ENCODE results near the gene CT55.
"Not testable (repeated sequence)": the region's sequence is repeated elsewhere in the genome, so short reads cannot be mapped to it uniquely, and the experiment has no call there.

GRCh38 chrX:135126145-135126544 is 45.1 kb downstream of the CT55 start:
- TF ChIP-seq POLR2A (IDR thresholded peaks at IDR 0.05), result not testable (repeated sequence)
- TF ChIP-seq, protein P1, sequence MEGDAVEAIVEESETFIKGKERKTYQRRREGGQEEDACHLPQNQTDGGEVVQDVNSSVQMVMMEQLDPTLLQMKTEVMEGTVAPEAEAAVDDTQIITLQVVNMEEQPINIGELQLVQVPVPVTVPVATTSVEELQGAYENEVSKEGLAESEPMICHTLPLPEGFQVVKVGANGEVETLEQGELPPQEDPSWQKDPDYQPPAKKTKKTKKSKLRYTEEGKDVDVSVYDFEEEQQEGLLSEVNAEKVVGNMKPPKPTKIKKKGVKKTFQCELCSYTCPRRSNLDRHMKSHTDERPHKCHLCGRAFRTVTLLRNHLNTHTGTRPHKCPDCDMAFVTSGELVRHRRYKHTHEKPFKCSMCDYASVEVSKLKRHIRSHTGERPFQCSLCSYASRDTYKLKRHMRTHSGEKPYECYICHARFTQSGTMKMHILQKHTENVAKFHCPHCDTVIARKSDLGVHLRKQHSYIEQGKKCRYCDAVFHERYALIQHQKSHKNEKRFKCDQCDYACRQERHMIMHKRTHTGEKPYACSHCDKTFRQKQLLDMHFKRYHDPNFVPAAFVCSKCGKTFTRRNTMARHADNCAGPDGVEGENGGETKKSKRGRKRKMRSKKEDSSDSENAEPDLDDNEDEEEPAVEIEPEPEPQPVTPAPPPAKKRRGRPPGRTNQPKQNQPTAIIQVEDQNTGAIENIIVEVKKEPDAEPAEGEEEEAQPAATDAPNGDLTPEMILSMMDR (IDR thresholded peaks at IDR 0.05), result not testable (repeated sequence)

Measured in breast epithelium (tissue), 3 donors.